Urinary bladder (tissue), 4 donors: ENCODE results near the gene MED27. TPM values are rescaled to one million over a fixed set of nuclear protein-coding genes. Genes with fewer than 3 reads are reported as not detected.

Source experiments
- DNase-seq: peaks from one replicate; pipeline ENCODE4 v3.0.0-alpha.2; 2015; ENCODE audit errors: extremely low spot score
- H3K27ac ChIP-seq: one replicate; pipeline ENCODE4 v1.5.1; 2013; ENCODE audit warnings: low read depth, mild to moderate bottlenecking, moderate library complexity
- H3K36me3 ChIP-seq: one replicate; pipeline ENCODE4 v1.6.1; 2013; ENCODE audit warnings: mild to moderate bottlenecking, moderate library complexity; ENCODE audit not compliant: insufficient read depth
- H3K4me1 ChIP-seq: one replicate; pipeline ENCODE4 v1.6.1; 2013; ENCODE audit warnings: mild to moderate bottlenecking, moderate library complexity; ENCODE audit not compliant: insufficient read depth
- H3K4me3 ChIP-seq: one replicate; pipeline ENCODE4 v1.5.1; 2013; ENCODE audit warnings: low read depth, low read length
- WGBS: extraction: QIAGEN DNeasy Blood & Tissue Kit; methylation state at CpG from one replicate; pipeline ENCODE4 v1.1.7; 2013; 5-methylcytosine and 5-hydroxymethylcytosine counted together
- polyA plus RNA-seq: library from polyadenylated mRNA; stranded (reverse); fragments of 200-250 nt; gene quantifications from one replicate; pipeline ENCODE4 v1.2.3, GENCODE V29; 2013
- total RNA-seq: library from RNA; depleted of rRNA; stranded (reverse); fragments of >200 nt; gene quantifications from one replicate; pipeline ENCODE4 v1.2.3, GENCODE V29; 2014
- donor health status: healthy with polysubstance abuse.
- donor health status: healthy.

Gene MED27
- total and polyA plus RNA-seq, 2 donors, result 7.7 to 26.6 TPM

DNA sequence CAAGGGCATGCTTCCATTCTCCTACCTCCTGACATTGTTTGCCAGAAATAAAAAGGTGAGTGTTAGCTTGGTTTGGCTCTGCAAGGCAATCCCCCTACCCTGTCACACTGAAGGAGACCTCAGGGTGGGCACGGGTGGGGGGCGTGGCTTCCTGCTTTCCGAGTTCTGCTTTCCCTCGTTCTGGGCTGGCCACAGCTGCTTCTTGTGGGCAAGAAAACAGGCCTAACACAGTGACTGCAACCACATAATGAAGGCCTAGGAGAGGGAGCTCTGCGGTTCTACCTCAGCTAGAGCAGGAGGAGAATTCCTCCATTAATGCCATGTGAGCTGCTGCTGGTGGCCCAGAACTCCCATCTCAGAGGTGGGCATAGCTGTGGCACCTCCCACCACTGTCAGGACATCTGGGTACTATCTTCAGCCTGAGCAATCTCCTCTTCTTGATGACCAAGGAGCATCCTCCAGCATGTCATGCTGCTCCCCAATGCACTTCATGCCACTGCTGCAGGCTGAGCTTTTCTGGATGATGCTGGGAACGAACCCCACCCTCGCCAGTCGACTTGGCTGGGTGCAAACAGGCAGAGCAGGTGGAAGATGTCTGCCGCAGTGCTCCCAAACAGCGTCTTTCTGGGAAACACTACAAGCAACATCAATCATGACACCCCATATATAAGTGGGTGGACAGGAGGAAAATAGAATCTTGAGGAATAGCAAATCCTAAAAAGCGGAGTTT lies 200.3 kb downstream of the MED27 start:
- 85% methylated on average over 11 of the region's 11 CpGs for WGBS
- no peak for DNase-seq
- H3K36me3 ChIP-seq, result no peaks in the 10 kb centered on the region
- H3K27ac ChIP-seq, result no peak overlapping the region
- H3K4me3 ChIP-seq, result no peak overlapping the region
- no peaks in the 10 kb centered on the region for H3K4me1 ChIP-seq

DNA sequence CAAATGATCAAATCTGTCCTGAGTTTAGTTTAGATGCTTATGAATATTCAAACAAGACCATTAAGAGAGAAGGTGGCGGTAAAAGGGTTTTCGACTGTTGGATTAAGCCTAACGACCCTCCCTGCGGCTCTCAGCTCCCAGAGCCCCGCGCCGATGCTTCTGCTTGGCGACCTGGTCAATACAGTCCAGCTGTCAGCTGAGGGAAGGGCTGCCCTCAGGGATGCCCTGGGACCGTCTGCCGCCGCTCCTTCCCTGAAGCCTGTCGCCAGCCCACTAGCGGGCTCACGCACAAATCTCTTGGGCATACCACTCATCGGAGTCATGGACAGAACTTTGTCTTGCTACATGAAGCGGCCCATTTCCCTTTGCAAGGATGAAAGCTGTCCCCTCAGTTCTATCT lies 203.2 kb downstream of the MED27 start:
- no peaks in the 10 kb centered on the region for H3K4me1 ChIP-seq
- DNase-seq, result no peak
- 94% methylated on average over 16 of the region's 16 CpGs for WGBS
- no peaks in the 10 kb centered on the region for H3K36me3 ChIP-seq
- H3K4me3 ChIP-seq, result no peak overlapping the region
- H3K27ac ChIP-seq, result no peak overlapping the region

DNA sequence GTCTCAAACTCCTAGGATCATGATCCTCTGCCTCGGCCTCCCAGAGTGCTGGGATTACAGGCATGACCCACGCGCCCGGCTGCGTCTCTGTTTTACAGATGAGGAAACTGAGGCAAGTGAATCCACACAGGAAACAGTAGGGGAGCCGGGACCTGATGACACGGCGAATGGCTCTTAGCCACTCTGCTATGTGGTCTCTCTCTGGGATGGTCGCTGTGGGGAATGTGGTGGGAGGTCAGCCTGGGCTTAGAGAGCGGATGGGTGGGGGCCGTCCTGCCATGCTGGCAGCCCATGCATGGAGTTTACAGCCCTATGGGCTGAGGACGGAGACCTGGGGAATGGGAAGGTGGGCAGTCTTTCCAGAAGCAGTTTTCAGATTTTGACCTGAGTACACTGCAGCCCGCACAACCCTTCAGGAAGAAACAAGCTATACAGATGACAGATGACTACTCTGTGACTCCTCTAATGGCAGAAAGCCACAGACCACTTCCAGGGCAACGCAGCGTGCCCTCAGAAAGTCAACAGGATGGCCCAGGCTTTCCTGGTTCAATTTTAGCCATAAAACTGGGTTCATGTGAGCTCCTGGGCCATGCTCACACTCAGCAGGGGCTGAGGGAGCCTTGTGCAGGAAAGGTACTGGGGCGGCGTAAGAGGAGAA lies 203.7 kb downstream of the MED27 start:
- Histone ChIP-seq H3K27ac (no peak overlapping the region), H3K36me3 (no peaks in the 10 kb centered on the region), H3K4me3 (no peak overlapping the region), H3K4me1 (no peaks in the 10 kb centered on the region)
- DNase-seq, result no peak
- 92% methylated on average over 17 of the region's 17 CpGs for WGBS

DNA sequence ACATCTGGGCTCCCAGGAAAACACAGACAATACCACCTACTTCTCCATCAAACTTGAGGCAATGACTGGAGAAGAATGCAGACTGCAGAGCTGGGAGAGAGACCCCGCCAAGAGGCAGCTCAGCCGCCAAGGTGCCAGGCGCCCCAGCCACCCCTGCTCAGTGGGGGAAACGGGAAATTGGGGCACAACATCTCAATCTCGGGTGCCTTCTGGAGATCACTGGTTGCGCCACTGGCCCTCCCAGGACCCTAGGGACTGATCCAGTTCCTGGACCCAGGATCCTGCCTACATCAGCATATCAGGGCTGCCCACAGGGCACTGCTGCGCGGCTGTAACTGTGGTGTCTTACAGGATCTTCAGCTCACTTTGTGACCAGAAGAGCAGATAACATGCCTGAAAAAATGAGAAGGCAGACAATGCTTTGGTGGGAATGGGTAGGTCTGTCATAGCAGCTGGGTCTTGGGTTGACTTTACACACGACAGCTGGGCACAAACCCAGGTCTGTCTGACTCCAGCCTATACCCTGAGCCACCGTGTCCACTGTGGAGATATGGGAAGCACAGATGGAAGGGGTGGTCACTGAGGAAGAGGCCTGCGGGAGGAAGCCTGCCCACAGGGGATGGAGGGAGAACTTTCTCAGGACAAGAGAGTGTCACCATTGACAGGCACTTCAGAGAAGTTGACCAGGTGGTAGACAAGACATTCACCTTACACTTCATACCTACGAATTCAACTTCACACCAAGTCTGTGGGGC lies 204.6 kb downstream of the MED27 start:
- 96% methylated on average over 12 of the region's 12 CpGs for WGBS
- no peak for DNase-seq
- no peak overlapping the region for H3K27ac ChIP-seq
- H3K4me3 ChIP-seq, result no peak overlapping the region
- no peaks in the 10 kb centered on the region for H3K4me1 ChIP-seq
- no peaks in the 10 kb centered on the region for H3K36me3 ChIP-seq

DNA sequence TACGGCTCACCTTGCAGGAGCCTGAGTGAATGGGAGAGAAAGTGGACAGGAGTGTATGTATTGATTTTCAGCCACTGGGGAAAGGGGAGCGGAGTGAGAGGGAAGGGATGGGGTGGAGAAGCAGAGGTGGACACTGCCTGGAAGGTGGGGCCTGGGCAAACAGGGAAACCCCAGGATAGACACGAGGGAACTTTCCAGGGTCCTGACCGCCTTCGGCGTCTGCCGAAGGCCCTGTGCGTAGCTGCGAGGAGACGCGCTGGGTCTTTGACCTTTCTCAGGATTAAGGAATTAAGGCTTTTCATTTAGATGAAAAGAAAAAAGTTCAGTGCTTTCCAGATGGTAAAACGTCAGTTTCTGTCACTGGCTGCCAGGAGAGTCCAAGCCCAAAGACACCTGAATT lies 205.2 kb downstream of the MED27 start:
- DNase-seq, result no peak
- WGBS, result 81% methylated on average over 12 of the region's 12 CpGs
- H3K36me3 ChIP-seq, result no peaks in the 10 kb centered on the region
- H3K4me3 ChIP-seq, result no peak overlapping the region
- H3K4me1 ChIP-seq, result no peaks in the 10 kb centered on the region
- no peak overlapping the region for H3K27ac ChIP-seq

DNA sequence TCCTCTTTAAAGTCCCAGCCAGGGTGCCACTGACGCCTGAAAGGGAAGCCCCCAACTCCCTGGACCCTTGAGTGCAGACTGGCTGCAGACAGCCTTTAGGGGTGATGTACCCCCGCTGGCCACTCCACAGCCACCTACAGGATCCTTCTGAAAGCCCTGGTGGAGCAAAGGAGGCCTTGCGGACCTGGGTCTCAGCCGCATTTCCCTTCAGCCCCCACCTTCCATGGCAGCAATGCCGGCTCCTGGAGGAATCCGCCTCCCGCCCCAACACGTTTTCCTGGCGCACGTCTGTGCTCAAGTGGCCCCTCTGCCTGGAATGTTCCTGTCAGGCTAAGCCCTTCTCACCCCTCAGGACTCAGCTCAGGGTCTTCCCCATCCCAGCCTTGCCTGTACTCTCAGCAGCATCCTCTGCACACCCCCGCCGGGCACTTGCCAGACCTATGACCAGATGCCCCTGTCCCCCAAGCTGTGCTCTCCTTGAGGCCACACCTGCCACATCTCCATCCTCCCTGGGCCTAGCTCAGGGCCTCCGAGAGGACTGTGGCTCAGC lies 205.7 kb downstream of the MED27 start:
- Histone ChIP-seq H3K36me3 (no peaks in the 10 kb centered on the region), H3K4me1 (no peaks in the 10 kb centered on the region), H3K27ac (no peak overlapping the region), H3K4me3 (no peak overlapping the region)
- no peak for DNase-seq
- WGBS, result 94% methylated on average over 13 of the region's 13 CpGs

DNA sequence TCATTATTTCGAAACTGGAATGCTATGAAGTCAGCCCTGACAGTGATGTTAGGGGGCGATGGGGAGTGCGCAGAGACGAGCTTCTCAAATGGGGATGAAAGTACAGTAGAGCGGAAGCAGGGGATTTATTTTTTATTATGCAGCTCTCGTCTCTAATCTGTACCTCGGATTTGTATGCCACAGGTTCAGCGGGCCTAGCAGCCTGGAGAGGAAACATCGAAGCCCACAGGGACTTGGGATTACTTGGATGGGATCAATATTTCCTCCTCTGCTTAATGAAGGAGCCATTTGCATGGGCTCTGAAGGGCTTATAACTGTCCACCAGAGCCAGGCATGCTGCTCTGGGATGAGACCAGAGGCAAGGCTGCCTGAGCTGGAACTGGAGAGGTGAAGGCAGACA lies 206.3 kb downstream of the MED27 start:
- Histone ChIP-seq H3K27ac (no peak overlapping the region), H3K4me3 (no peak overlapping the region), H3K4me1 (no peaks in the 10 kb centered on the region), H3K36me3 (no peaks in the 10 kb centered on the region)
- DNase-seq, result no peak
- 85% methylated on average over 9 of the region's 9 CpGs for whole genome bisulfite sequencing

DNA sequence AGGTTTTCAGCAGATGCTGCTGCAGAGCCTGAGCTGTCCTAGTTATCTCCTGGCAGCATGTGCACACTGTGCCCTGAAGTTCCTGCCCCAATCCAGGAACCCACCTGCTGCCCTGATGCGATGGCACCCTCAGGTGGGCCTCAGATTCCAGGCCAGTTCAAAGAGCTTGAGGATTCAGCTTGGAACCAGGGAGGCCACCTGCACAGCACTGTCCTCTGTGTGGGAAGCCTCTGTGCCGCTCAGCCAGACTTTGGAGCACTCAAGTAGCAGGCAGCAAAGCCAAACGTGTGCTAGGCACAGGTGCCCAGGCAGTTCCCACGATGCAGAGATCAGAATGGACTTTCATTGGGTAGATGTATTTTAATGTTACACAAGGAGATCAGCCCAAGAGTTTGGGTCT lies 207.0 kb downstream of the MED27 start:
- Histone ChIP-seq H3K27ac (no peak overlapping the region), H3K4me1 (no peaks in the 10 kb centered on the region), H3K4me3 (no peak overlapping the region), H3K36me3 (no peaks in the 10 kb centered on the region)
- no peak for DNase-seq
- 91% methylated on average over 4 of the region's 4 CpGs for WGBS

DNA sequence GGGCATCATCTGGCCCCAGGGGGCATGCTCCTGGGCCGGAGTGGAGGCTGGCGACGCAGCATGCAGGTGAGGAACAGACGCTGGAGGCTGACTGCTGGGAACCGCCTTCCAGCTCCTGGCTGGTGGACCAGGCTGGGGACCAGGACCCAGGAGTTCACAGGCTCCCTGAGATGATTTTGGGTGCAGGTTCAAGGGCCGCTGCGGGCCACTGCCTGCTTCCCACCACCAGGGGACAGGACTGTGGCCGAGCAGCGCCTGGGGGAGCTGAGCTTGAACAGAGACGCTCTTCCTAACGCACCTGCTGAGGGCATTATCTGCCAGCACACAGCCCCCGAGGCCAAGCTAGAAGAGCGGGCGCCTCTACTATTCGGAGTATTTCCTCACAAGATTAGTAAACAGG lies 207.7 kb downstream of the MED27 start:
- DNase-seq, result no peak
- 88% methylated on average over 15 of the region's 15 CpGs for WGBS
- no peak overlapping the region for H3K27ac ChIP-seq

DNA sequence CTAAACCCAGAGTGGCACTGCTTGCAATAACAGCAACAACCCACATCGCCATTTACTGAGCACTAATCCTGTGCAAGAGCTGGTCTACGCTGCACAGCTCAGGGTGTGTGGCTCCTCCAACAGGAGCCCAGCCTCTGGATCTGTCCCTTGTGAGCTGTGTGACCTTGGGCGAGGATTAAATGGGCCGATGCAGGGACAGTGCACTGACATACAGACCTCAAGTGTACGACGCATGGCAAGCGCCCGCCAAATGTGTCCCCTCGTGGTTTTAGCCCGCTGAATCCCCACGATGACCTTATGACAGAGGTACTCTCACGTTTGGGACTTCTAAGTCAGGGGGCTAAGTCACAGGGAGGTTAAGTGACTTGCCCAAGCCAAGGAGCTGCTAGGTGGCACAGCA lies 209.5 kb downstream of the MED27 start:
- H3K4me3 ChIP-seq, result no peak overlapping the region
- DNase-seq, result no peak
- WGBS, result 90% methylated on average over 12 of the region's 12 CpGs
- H3K27ac ChIP-seq, result no peak overlapping the region
- no peaks in the 10 kb centered on the region for H3K36me3 ChIP-seq
- H3K4me1 ChIP-seq, result no peaks in the 10 kb centered on the region

More for the DNA sequence above, 207.7 kb downstream of the MED27 start:
- no peak overlapping the region for H3K4me3 ChIP-seq
- no peaks in the 10 kb centered on the region for H3K36me3 ChIP-seq
- no peaks in the 10 kb centered on the region for H3K4me1 ChIP-seq

DNA sequence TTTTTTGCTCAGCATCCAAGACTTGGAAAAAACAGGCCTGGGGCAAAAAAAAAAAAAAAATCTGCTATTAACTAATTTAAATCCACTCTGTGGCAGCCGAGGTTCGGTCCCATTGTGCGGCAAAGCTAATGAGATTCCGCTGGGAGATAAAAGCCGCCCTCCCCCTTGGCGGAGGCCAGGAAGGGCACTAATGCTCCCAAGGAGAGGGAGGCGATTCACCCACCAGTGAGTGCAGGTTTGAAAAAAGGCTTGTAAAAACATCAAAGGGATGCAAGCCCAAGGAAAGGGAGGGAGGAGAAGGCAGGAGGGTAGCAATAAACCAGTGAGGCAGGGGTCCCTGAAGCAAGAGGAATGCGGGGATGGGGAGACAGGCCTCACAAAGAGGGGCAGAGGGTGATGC lies 210.3 kb downstream of the MED27 start:
- WGBS, result 80% methylated on average over 8 of the region's 8 CpGs

DNA sequence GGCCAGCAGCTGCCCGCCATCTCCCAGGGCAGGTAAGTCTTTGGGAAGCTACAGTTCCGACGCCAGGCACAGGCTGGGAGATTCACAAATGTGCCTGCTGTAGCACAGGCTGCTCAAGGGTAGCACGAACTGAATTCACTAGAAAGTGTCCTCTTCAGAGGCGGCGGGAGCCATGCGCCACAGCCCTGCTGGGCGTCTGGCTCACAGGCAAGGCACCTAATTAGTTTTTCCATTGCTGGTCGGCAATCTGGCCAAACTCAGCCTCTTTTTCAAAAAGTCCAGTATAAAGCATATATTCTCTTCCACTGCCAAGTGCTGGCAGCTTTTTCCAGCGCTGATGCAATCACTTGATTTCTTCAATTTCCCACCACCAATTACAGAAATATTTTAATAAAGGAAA lies 210.9 kb downstream of the MED27 start:
- H3K4me1 ChIP-seq, result no peaks in the 10 kb centered on the region
- H3K36me3 ChIP-seq, result no peaks in the 10 kb centered on the region
- DNase-seq, result no peak
- H3K4me3 ChIP-seq, result no peak overlapping the region
- 82% methylated on average over 10 of the region's 10 CpGs for WGBS
- no peak overlapping the region for H3K27ac ChIP-seq

More for the DNA sequence above, 210.3 kb downstream of the MED27 start:
- Histone ChIP-seq H3K27ac (no peak overlapping the region), H3K36me3 (no peaks in the 10 kb centered on the region), H3K4me1 (no peaks in the 10 kb centered on the region), H3K4me3 (no peak overlapping the region)
- DNase-seq, result no peak

DNA sequence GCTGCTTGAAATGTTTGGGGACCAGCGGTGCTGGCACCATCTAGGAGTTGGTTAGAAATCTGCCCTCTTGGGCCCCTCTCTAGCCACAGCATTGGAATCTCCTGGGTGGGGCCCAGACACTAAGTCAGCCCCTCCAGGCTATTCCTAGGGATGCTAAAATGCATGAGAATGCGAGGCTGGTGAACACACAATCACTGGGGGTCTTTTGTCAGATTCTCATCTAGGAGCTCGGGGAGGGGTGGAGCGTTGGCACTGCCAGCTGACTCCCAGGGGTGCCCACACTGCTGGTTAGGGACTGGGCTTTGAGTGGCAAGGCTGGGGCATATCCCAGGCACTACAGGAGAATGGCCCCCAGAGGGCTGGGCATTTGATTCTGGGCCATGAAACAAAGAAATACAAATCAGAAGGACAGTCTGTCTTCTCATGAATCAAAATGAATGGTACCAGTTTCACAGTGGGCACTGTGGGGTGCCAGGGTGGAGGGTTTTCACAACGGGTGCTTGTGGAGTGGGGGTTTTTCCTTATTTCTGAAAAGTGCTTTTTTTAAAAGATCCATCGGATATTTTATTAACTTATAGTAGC lies 212.0 kb downstream of the MED27 start:
- DNase-seq, result no peak
- no peak overlapping the region for H3K27ac ChIP-seq
- H3K4me1 ChIP-seq, result no peaks in the 10 kb centered on the region
- H3K36me3 ChIP-seq, result no peaks in the 10 kb centered on the region
- no peak overlapping the region for H3K4me3 ChIP-seq
- 98% methylated on average over 6 of the region's 6 CpGs for WGBS
